Retinal pigment epithelial cell (primary cell): ENCODE data around the gene ATP4A.

Experiments used
- DNase-seq: peaks from one replicate; pipeline ENCODE4 v3.0.0-alpha.2; 2010; ENCODE audit warnings: low read depth
- H3K4me3 ChIP-seq: 2 replicates; pipeline ENCODE4 v1.5.1; 2011; ENCODE audit warnings: mild to moderate bottlenecking, low read length, control low read depth, moderate library complexity
- TF ChIP-seq, protein P1 (sequence below): conservative IDR thresholded peaks from 2 replicates; pipeline ENCODE4 v1.5.1; 2011; ENCODE audit warnings: low read depth, low read length, control low read depth, inconsistent platforms

ATP4A gene

DNA sequence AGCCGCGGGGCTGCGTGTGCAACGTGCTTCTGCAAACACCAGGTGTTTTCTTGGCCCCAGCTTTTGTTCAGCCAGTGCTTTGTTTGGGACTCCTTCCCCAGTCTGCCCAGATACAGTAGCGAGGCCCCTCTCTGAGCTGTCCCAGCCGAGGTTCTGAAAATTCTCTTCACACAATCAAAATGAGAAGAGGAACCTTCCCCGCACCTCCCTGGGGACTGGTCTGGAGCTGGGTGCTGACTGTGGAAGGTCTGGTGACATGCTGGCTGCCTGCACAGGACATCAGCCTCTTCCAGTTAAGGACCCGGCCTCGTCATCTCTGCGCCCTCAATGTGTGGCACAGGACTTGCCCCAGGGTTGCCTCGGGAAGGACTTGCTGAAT, 4.2 kb downstream of the ATP4A start:
- DNase-seq = no peak
- H3K4me3 ChIP-seq = no peak overlapping the region
- TF ChIP-seq, protein P1, sequence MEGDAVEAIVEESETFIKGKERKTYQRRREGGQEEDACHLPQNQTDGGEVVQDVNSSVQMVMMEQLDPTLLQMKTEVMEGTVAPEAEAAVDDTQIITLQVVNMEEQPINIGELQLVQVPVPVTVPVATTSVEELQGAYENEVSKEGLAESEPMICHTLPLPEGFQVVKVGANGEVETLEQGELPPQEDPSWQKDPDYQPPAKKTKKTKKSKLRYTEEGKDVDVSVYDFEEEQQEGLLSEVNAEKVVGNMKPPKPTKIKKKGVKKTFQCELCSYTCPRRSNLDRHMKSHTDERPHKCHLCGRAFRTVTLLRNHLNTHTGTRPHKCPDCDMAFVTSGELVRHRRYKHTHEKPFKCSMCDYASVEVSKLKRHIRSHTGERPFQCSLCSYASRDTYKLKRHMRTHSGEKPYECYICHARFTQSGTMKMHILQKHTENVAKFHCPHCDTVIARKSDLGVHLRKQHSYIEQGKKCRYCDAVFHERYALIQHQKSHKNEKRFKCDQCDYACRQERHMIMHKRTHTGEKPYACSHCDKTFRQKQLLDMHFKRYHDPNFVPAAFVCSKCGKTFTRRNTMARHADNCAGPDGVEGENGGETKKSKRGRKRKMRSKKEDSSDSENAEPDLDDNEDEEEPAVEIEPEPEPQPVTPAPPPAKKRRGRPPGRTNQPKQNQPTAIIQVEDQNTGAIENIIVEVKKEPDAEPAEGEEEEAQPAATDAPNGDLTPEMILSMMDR = no peak

DNA sequence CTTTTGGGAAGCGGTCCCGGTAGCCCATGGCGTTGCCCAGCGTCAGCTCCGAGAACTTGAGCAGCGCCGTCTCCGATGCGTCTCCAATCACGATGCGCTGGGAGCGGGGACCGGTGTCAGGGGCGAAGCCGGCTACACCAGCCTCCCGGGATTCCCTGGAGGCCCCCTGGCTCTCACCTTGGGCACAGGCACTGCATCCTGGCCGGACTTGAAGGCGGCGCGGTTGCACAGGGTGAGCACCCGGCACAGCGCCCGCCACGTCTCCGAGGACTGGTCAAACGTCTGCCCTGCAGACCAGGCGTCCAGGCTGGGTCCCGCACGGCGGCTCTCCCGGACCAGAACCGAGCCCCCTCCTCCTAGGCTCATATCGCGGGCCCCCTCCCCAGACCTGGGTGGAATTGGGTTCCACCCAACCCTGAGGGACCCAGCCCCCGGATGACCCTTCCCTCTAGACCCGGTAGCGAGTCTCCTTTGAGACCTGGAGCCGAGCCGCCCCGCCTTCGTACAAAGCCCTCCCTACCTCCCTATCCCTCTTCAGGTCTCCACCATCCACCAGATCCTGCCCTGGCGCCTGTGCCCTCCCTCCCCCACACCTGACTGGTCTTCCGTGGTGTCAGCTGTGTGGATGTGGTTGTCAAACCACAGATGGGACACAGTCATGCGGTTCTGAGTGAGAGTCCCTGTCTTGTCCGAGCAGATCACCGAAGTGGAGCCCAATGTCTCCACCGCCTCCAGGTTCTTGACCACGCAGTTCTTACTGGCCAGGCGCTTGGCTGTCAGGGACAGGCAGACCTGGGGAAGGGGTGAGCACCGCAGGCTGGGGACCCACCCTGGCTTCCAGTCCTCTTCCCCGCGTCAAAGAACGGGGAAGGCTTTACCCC, 4.8 kb downstream of the ATP4A start:
- TF ChIP-seq, protein P1 = no peak
- H3K4me3 ChIP-seq = peak overlapping the region; percentile 60
- DNase-seq = no peak

DNA sequence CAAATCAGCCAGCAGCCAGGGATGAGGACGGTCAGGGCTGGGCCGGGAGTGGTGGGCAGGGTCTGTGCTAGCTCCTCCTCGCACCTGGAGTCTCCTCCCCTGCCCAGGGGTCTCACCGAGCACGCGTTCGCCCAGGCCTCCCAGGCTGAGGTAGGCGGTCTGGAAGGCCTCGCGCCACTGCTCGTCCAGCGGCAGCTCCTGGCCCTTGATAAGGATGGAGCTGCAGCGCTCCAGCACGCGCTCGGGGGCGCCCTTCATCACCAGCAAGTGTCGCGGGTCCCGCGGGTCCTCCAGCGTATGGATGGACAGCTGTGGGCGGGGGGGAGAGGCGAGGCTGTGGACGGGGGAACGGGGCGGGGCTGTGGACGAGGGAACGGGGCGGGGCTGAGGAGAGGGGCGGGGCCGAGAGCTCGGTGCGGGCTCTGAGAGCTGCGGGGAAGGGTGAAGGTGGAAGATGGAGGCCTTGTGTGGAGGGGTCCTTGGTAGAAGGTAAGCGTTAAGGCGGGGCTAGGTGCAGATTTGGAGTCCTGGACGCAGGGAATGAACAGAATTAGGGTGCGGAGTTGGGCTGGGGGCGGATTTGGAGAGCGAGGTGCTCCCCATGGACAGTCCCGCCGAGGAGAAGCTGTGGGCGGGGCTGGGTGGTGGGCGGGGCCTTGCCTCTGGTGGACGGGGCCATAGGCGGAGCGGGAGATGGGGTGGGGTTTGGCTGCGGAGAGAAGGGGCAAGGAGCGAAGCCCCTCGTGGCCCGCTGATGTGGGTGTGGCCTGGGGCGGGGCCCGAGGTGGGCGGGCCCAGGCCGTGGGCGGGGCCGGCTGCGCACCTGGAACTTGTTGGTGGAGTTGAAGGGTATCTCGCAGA, 5.7 kb downstream of the ATP4A start:
- H3K4me3 ChIP-seq = peak overlapping the region; percentile 60
- TF ChIP-seq, protein P1 = no peak
- no peak for DNase-seq

DNA sequence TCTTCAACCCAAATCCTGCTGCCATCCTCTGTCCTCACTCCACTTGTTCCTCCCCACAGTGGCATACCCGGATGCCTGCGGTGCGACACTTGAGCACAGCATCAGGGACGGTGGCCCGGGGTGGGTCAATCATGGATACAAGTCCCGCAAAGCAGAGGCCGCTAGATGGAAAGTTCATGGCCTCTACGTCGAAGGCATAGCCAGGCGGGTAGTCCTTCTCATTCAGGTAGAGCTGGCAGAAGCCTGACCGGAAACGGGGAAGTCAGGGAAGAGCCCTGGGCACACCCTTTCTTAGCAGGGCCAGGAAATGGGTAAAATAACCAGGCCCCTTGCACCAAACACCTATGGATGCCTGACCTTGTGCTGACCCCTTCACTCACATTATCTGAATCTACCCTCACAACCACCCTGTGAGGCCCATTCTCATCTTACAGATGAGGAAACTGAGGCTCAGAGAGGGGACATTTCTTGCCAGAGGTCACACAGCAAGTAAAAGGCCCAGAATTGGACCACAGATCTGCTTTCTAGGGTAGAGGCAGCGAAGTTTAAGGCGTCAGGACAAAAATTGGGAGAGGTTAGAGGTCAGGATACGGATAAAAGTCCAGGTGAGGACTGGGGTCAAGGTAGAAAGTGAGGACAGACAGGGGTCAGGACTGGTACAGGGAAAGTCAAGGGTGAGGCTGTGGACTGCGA, 6.5 kb downstream of the ATP4A start:
- no peak for DNase-seq
- no peak overlapping the region for H3K4me3 ChIP-seq
- TF ChIP-seq, protein P1 = no peak

DNA sequence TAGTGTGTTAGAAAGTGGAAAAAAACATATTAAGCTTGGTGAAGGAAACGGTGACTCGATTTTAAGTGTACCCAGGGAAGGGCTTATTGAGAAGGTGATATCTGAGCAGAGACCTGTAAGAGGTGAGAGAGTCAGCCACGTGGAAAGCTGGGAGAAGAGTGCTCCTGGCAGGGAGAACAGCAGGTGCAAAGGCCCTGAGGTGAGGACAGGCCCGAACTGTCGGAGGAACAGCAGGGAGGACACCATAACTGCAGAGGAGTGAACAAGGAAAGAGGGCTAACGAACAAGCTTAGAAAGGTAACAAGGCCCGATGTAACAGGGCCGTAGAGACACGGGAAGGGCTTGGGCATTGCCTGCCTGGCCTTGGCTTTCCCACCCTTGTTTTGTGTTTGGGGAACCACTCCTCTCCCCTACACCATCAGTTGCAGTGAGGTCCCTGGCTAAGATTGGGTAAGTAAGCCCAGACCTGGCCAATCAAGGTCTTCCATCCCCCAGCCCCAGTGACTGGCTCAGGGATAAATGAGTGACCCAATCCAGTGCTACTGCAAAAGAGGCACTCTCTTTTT, 7.3 kb downstream of the ATP4A start:
- no peak for DNase-seq
- no peak overlapping the region for H3K4me3 ChIP-seq
- TF ChIP-seq, protein P1 = no peak

DNA sequence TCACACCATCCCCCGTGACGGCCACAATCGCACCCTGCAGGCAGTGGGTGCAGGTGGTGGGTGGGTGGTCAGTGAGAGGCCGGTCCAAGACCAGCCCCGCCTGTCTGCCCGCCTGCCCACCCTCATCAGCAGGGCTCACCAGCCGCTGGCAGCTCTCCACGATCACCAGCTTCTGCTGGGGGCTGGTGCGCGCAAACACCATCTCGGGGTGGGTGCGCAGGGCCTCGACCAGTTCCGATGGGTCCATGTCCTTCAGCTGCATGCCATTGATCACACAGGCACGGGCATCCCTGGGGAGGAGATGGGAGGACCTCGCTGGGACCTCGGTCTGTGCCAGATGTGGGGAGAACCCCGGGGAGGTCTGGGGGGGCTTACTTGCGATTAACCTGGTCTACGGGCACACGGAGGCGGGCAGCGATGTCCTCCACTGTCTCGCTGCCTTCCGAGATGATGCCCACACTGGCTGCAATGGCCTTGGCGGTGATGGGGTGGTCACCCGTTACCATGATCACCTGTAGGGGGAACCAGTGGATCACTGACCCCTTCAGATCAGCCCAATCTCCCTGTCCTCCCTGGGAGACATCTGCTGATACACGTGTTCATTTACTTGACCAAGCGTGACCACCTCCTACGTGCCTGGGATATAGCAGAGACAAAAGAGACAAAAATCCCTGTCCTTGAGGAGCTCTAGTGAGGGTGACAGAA, 8.0 kb downstream of the ATP4A start:
- H3K4me3 ChIP-seq = no peak overlapping the region
- TF ChIP-seq, protein P1 = peak; percentile 50
- no peak for DNase-seq
